BLaER1 (cell line): ENCODE measurements around the gene ARHGEF11.

Experiments
- H3K27ac ChIP-seq: shearing (Covaris generic); formaldehyde crosslinking; 2 replicates; pipeline ENCODE4 v1.8.1; 2022
- H3K27me3 ChIP-seq: shearing (Covaris generic); formaldehyde crosslinking; 2 replicates; pipeline ENCODE4 v1.8.1; 2022
- H3K36me3 ChIP-seq: shearing (Covaris generic); formaldehyde crosslinking; 2 replicates; pipeline ENCODE4 v1.8.1; 2022
- H3K4me1 ChIP-seq: shearing (Covaris generic); formaldehyde crosslinking; 2 replicates; pipeline ENCODE4 v1.8.1; 2022
- H3K4me2 ChIP-seq: shearing (Covaris generic); formaldehyde crosslinking; 2 replicates; pipeline ENCODE4 v1.8.1; 2022
- H3K4me3 ChIP-seq: shearing (Covaris generic); formaldehyde crosslinking; 2 replicates; pipeline ENCODE4 v1.8.1; 2022
- H3K9ac ChIP-seq: shearing (Covaris generic); formaldehyde crosslinking; 2 replicates; pipeline ENCODE4 v1.8.1; 2022
- H3K9me3 ChIP-seq: shearing (Covaris generic); formaldehyde crosslinking; 2 replicates; pipeline ENCODE4 v1.8.1; 2022
- H4K20me1 ChIP-seq: shearing (Covaris generic); formaldehyde crosslinking; 2 replicates; pipeline ENCODE4 v1.8.1; 2022
- Cebpa-rat ChIP-seq: shearing (Covaris generic); IDR thresholded peaks from 2 replicates; pipeline ENCODE4 v1.8.1; 2022

Gene ARHGEF11

DNA sequence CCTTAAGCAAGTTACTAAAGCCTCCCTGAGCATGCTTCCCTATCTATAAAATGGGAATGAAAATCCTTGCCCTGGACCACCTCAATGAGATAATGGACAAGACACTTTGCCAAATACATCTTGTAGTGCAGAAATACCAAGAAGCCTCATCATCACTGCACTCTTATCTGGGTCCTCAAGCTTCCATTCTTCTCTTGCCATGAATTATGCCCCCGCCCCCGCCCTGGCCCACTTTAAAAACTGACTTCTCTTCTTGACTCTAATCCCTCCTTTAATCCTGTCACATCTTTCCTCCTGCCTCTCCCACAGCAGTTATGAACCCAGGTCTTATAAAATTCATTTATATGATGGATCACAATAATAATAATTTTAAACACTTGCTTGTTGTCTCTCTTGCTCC, 14.8 kb downstream of the ARHGEF11 start:
- no peaks in the 10 kb centered on the region for H3K9me3 ChIP-seq
- H3K36me3 ChIP-seq: peaks cover 17% of the 10 kb centered on the region; the same call in 1 of the 2 replicates
- H3K9ac ChIP-seq: no peak overlapping the region
- no peak overlapping the region for H3K4me2 ChIP-seq
- no peak for TF ChIP-seq Cebpa-rat
- H4K20me1 ChIP-seq: peaks cover 80% of the 10 kb centered on the region
- H3K4me1 ChIP-seq: peaks cover 8% of the 10 kb centered on the region; the same call in 1 of the 2 replicates
- H3K27ac ChIP-seq: no peak overlapping the region
- no peak overlapping the region for H3K4me3 ChIP-seq
- H3K27me3 ChIP-seq: no peaks in the 10 kb centered on the region

DNA sequence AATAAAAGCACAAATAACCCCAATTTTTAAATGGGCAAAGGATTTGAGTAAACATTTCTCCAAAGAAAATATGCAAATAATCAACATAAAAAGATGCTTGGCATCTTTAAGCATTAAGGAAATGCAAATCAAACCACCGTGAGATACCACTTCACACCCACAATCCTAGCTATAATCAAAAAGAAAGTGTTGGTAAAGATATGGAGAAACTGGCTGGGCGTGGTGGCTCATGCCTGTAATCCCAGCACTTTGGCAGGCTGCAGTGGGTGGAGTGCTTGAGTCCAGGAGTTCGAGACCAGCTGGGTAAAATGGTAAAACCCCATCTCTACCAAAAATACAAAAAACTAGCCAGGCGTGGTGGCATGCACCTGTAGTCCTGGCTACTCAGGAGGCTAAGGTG, 16.9 kb downstream of the ARHGEF11 start:
- no peak for TF ChIP-seq Cebpa-rat
- no peak overlapping the region for H3K4me3 ChIP-seq
- peaks cover 37% of the 10 kb centered on the region for H3K36me3 ChIP-seq
- no peak overlapping the region for H3K4me2 ChIP-seq
- H3K27me3 ChIP-seq: no peaks in the 10 kb centered on the region
- peaks cover 20% of the 10 kb centered on the region for H3K9me3 ChIP-seq
- H3K9ac ChIP-seq: no peak overlapping the region
- H3K4me1 ChIP-seq: 0 out of 2 replicates have a peak, but pooled peaks cover under 1% of the 10 kb centered on the region
- peaks cover 72% of the 10 kb centered on the region for H4K20me1 ChIP-seq
- H3K27ac ChIP-seq: no peak overlapping the region

GRCh38 chr1:157025856-157026255, 19.7 kb downstream of the ARHGEF11 start:
- TF ChIP-seq Cebpa-rat: no peak
- Histone ChIP-seq H3K4me3 (no peak overlapping the region), H3K4me1 (peaks cover 5% of the 10 kb centered on the region)

DNA sequence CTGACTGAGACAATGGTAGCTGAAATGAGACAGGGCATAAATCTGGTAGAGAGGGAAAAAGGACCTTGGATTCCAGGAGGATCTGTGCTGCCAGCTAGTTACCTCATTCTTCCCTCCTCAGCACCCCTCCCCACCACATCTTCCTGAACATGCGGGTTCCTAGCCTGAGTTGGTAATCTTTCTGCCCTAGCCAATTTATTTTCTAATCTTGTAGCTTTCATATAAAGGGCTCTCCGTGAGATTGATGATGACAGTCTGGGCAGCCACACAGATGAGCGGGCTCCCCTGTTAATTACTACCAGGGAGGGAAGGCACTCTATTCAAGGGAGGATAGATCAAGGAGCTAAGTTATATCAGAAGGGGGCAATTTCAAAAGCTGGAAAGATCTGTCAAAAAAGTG, 20.2 kb downstream of the ARHGEF11 start:
- Histone ChIP-seq H3K4me3 (no peak overlapping the region), H3K4me2 (no peak overlapping the region), H3K27ac (no peak overlapping the region), H3K9me3 (peaks cover 53% of the 10 kb centered on the region), H4K20me1 (peaks cover 43% of the 10 kb centered on the region; the same call in 1 of the 2 replicates), H3K36me3 (peaks cover 49% of the 10 kb centered on the region), H3K27me3 (no peaks in the 10 kb centered on the region), H3K9ac (no peak overlapping the region), H3K4me1 (peaks cover 5% of the 10 kb centered on the region)
- no peak for TF ChIP-seq Cebpa-rat

More at GRCh38 chr1:157025856-157026255, 19.7 kb downstream of the ARHGEF11 start:
- H3K36me3 ChIP-seq: peaks cover 45% of the 10 kb centered on the region
- H3K4me2 ChIP-seq: no peak overlapping the region
- H3K9ac ChIP-seq: no peak overlapping the region
- H3K27me3 ChIP-seq: no peaks in the 10 kb centered on the region
- H3K9me3 ChIP-seq: peaks cover 48% of the 10 kb centered on the region
- peaks cover 48% of the 10 kb centered on the region; the same call in 1 of the 2 replicates for H4K20me1 ChIP-seq
- no peak overlapping the region for H3K27ac ChIP-seq

GRCh38 chr1:157021688-157022087, 23.9 kb downstream of the ARHGEF11 start:
- H3K9ac ChIP-seq: no peak overlapping the region
- peaks cover 54% of the 10 kb centered on the region for H3K36me3 ChIP-seq
- no peak overlapping the region for H3K4me2 ChIP-seq
- H4K20me1 ChIP-seq: peaks cover 16% of the 10 kb centered on the region; the same call in 1 of the 2 replicates
- no peak overlapping the region for H3K27ac ChIP-seq
- no peak overlapping the region for H3K4me3 ChIP-seq
- H3K27me3 ChIP-seq: no peaks in the 10 kb centered on the region
- peaks cover 5% of the 10 kb centered on the region for H3K4me1 ChIP-seq
- no peak for TF ChIP-seq Cebpa-rat
- peaks cover 77% of the 10 kb centered on the region for H3K9me3 ChIP-seq

DNA sequence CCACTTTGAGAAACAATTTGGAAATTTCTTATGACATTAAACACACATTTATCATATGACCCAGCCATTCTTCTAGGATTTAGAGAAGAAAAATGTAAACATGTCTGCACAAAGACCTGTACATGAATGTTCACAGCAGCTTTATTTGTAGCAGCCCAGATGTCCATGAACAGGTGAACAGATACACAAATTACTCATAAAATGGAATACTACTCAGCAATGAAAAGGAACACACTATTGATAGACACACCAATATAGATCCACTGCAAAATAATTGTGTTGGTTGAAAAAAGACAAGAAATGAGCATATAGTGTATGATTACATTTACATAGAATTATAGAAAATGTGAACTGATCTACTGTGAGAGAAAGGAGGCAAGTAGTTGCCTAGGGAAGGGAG, 26.1 kb downstream of the ARHGEF11 start:
- Histone ChIP-seq H3K27me3 (no peaks in the 10 kb centered on the region), H3K4me2 (no peak overlapping the region), H3K9ac (no peak overlapping the region), H3K36me3 (peaks cover 40% of the 10 kb centered on the region), H3K4me3 (no peak overlapping the region), H3K4me1 (peaks cover 5% of the 10 kb centered on the region), H3K9me3 (peaks cover 65% of the 10 kb centered on the region), H4K20me1 (no peaks in the 10 kb centered on the region; the same call in 1 of the 2 replicates), H3K27ac (no peak overlapping the region)
- TF ChIP-seq Cebpa-rat: no peak

GRCh38 chr1:157011845-157012244, 33.7 kb downstream of the ARHGEF11 start:
- H3K27ac ChIP-seq: no peak overlapping the region
- H3K4me3 ChIP-seq: no peak overlapping the region
- H3K4me1 ChIP-seq: no peaks in the 10 kb centered on the region
- H3K27me3 ChIP-seq: no peaks in the 10 kb centered on the region
- no peak overlapping the region for H3K4me2 ChIP-seq
- H3K9ac ChIP-seq: no peak overlapping the region
- TF ChIP-seq Cebpa-rat: no peak
- H4K20me1 ChIP-seq: peaks cover 33% of the 10 kb centered on the region; the same call in 1 of the 2 replicates
- H3K36me3 ChIP-seq: no peaks in the 10 kb centered on the region
- H3K9me3 ChIP-seq: peaks cover 5% of the 10 kb centered on the region; the same call in 1 of the 2 replicates

- Histone ChIP-seq H4K20me1 (peaks cover 52% of the 10 kb centered on the region; the same call in 1 of the 2 replicates), H3K4me2 (no peak overlapping the region), H3K9ac (no peak overlapping the region), H3K4me1 (peaks cover 7% of the 10 kb centered on the region), H3K9me3 (peaks cover 5% of the 10 kb centered on the region; the same call in 1 of the 2 replicates), H3K27me3 (no peaks in the 10 kb centered on the region; the same call in 1 of the 2 replicates), H3K4me3 (no peak overlapping the region), H3K36me3 (no peaks in the 10 kb centered on the region), H3K27ac (no peak overlapping the region)
- no peak for TF ChIP-seq Cebpa-rat
These were observed 37.0 kb downstream of the ARHGEF11 start for GRCh38 chr1:157008502-157008901.

GRCh38 chr1:157007306-157007705, 38.2 kb downstream of the ARHGEF11 start:
- H3K27me3 ChIP-seq: no peaks in the 10 kb centered on the region; the same call in 1 of the 2 replicates
- no peak overlapping the region for H3K4me2 ChIP-seq
- no peak overlapping the region for H3K4me3 ChIP-seq
- H3K4me1 ChIP-seq: peaks cover 7% of the 10 kb centered on the region
- H3K36me3 ChIP-seq: no peaks in the 10 kb centered on the region
- no peak overlapping the region for H3K9ac ChIP-seq
- no peak for TF ChIP-seq Cebpa-rat
- H4K20me1 ChIP-seq: peaks cover 57% of the 10 kb centered on the region; the same call in 1 of the 2 replicates
- H3K27ac ChIP-seq: no peak overlapping the region
- H3K9me3 ChIP-seq: peaks cover 5% of the 10 kb centered on the region; the same call in 1 of the 2 replicates

DNA sequence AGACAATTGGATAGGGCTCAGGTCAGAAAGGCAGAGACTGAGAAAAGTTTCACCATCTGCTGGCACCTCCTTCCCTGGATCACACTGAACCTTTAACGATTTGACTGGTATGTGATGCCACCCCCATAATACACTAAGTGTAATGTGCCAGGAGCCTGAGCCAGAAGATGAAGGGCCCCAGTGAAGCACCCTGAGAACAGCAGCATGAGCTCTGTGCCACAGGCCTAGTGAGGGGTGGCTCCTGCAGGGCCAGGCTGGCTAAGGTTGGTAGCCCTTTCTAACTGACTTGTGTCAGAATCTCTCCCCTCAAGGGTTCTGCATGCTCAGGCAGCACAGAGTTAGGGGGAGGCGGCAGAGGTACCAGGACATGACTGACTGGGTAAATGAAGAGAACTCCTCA, 38.9 kb downstream of the ARHGEF11 start:
- no peak overlapping the region for H3K27ac ChIP-seq
- H3K4me1 ChIP-seq: peaks cover 7% of the 10 kb centered on the region
- TF ChIP-seq Cebpa-rat: no peak
- H3K4me2 ChIP-seq: no peak overlapping the region
- H3K36me3 ChIP-seq: no peaks in the 10 kb centered on the region
- H3K27me3 ChIP-seq: no peaks in the 10 kb centered on the region; the same call in 1 of the 2 replicates
- peaks cover 2% of the 10 kb centered on the region; the same call in 1 of the 2 replicates for H3K9me3 ChIP-seq
- no peak overlapping the region for H3K4me3 ChIP-seq
- H4K20me1 ChIP-seq: peaks cover 59% of the 10 kb centered on the region; the same call in 1 of the 2 replicates
- no peak overlapping the region for H3K9ac ChIP-seq
